ENCODE data around the gene TRIM73. TPM values are rescaled to one million over a fixed set of nuclear protein-coding genes. Genes with fewer than 3 reads are reported as not detected.

TRIM73 gene
- total RNA-seq, 2 donors from 2014 or later = 1.9 to 2.9 TPM

Other genes with a start within 250 kb of the TRIM73 start
- gene POM121C, start 90.7 kb downstream of the TRIM73 start, total RNA-seq = 10 to 100 TPM; 28.8 to 31.4 TPM
- not detected for gene SPDYE5, start 96.7 kb downstream of the TRIM73 start, total RNA-seq